Amniotic epithelial cell (primary cell): Measurements from ENCODE around the gene USP40.

Experiments
- DNase-seq: peaks from one replicate; pipeline ENCODE4 v3.0.0-alpha.2; 2010; ENCODE audit warnings: low read depth

USP40 gene

GRCh38 chr2:233441161-233442027 is 125.2 kb downstream of the USP40 start:
- no peak for DNase-seq

GRCh38 chr2:233440714-233441113 is 125.9 kb downstream of the USP40 start:
- no peak for DNase-seq

- DNase-seq = no peak
These were observed 126.3 kb downstream of the USP40 start for GRCh38 chr2:233440314-233440713.

- DNase-seq = peak; percentile 80
These were observed 127.4 kb downstream of the USP40 start for GRCh38 chr2:233439191-233439590.

- DNase-seq = no peak
These were observed 127.9 kb downstream of the USP40 start for GRCh38 chr2:233438573-233439147.

GRCh38 chr2:233437439-233437955 is 129.1 kb downstream of the USP40 start:
- no peak for DNase-seq

- DNase-seq = no peak
These were observed 129.7 kb downstream of the USP40 start for GRCh38 chr2:233436691-233437438.

- no peak for DNase-seq
These were observed 130.4 kb downstream of the USP40 start for GRCh38 chr2:233436191-233436581.

GRCh38 chr2:233435436-233436190 is 131.0 kb downstream of the USP40 start:
- no peak for DNase-seq

GRCh38 chr2:233434666-233435330 is 131.8 kb downstream of the USP40 start:
- no peak for DNase-seq

GRCh38 chr2:233433794-233434193 is 132.8 kb downstream of the USP40 start:
- DNase-seq = peak; percentile 7

GRCh38 chr2:233433029-233433428 is 133.6 kb downstream of the USP40 start:
- no peak for DNase-seq

GRCh38 chr2:233430651-233431050 is 135.9 kb downstream of the USP40 start:
- DNase-seq = no peak

GRCh38 chr2:233430081-233430480 is 136.5 kb downstream of the USP40 start:
- DNase-seq = peak; percentile 59

- no peak for DNase-seq
These were observed 137.2 kb downstream of the USP40 start for GRCh38 chr2:233429175-233429897.

GRCh38 chr2:233428438-233428837 is 138.1 kb downstream of the USP40 start:
- no peak for DNase-seq

- no peak for DNase-seq
These were observed 138.6 kb downstream of the USP40 start for GRCh38 chr2:233428008-233428407.

GRCh38 chr2:233426619-233427342 is 139.8 kb downstream of the USP40 start:
- DNase-seq = peak; percentile 87
